ENCODE data around the gene TSC22D3.

- TF ChIP-seq POLR2AphosphoS5 (IDR thresholded peaks at IDR 0.05), result peak; percentile 26 to 69
- TF ChIP-seq POLR2A (IDR thresholded peaks at IDR 0.05), result peak in 2 of 4 donors; percentile 18 to 50
- TF ChIP-seq CTCF (IDR thresholded peaks at IDR 0.05), result no peak
These were observed 96.4 kb downstream of the TSC22D3 start for GRCh38 chrX:107678957-107679740.

All from upper lobe of left lung (tissue), 4 donors.